Epidermal melanocyte (primary cell): Measurements from ENCODE around the gene CRADD.

Experiments
- DNase-seq: peaks from one replicate; pipeline ENCODE4 v3.0.0; 2011; ENCODE audit warnings: low spot score; ENCODE audit not compliant: insufficient read length

The CRADD gene

GRCh38 chr12:93670104-93670503 is 7.1 kb upstream of the CRADD start:
- no peak for DNase-seq

GRCh38 chr12:93671044-93671443 is 6.1 kb upstream of the CRADD start:
- DNase-seq = no peak

GRCh38 chr12:93673084-93673483 is 4.1 kb upstream of the CRADD start:
- DNase-seq = no peak

- no peak for DNase-seq
These were observed 2.8 kb upstream of the CRADD start for GRCh38 chr12:93674386-93674785.

GRCh38 chr12:93676408-93677194 is 574 bp upstream of the CRADD start:
- no peak for DNase-seq

- no peak for DNase-seq
These were observed 1.6 kb downstream of the CRADD start for GRCh38 chr12:93678779-93679178.

GRCh38 chr12:93679308-93679925 is 2.2 kb downstream of the CRADD start:
- DNase-seq = no peak

- DNase-seq = no peak
These were observed 2.8 kb downstream of the CRADD start for GRCh38 chr12:93680006-93680405.

GRCh38 chr12:93682846-93683261 is 5.7 kb downstream of the CRADD start:
- DNase-seq = no peak

GRCh38 chr12:93683410-93683809 is 6.2 kb downstream of the CRADD start:
- no peak for DNase-seq

- DNase-seq = no peak
These were observed 7.5 kb downstream of the CRADD start for GRCh38 chr12:93684716-93685115.

- DNase-seq = no peak
These were observed 9.6 kb downstream of the CRADD start for GRCh38 chr12:93686572-93687356.

- DNase-seq = no peak
These were observed 12.1 kb downstream of the CRADD start for GRCh38 chr12:93689076-93689834.

- DNase-seq = no peak
These were observed 19.3 kb downstream of the CRADD start for GRCh38 chr12:93696462-93696861.

GRCh38 chr12:93698307-93699092 is 21.3 kb downstream of the CRADD start:
- DNase-seq = no peak

GRCh38 chr12:93699271-93700145 is 22.3 kb downstream of the CRADD start:
- DNase-seq = no peak

- DNase-seq = no peak
These were observed 25.6 kb downstream of the CRADD start for GRCh38 chr12:93702707-93703315.

- no peak for DNase-seq
These were observed 26.9 kb downstream of the CRADD start for GRCh38 chr12:93704122-93704521.

GRCh38 chr12:93704625-93705024 is 27.4 kb downstream of the CRADD start:
- no peak for DNase-seq
